CD1c-positive myeloid dendritic cell (primary cell): ENCODE data around the gene ZMIZ2.
A peak's percentile ranks its signal among the peaks of the same experiment; 100 is the strongest.
"Not testable (repeated sequence)": the region's sequence is repeated elsewhere in the genome, so short reads cannot be mapped to it uniquely, and the experiment has no call there.

Source experiments
- DNase-seq: peaks from one replicate; pipeline ENCODE4 v3.0.0-alpha.2; 2016; ENCODE audit errors: extremely low spot score

ZMIZ2 gene

DNA sequence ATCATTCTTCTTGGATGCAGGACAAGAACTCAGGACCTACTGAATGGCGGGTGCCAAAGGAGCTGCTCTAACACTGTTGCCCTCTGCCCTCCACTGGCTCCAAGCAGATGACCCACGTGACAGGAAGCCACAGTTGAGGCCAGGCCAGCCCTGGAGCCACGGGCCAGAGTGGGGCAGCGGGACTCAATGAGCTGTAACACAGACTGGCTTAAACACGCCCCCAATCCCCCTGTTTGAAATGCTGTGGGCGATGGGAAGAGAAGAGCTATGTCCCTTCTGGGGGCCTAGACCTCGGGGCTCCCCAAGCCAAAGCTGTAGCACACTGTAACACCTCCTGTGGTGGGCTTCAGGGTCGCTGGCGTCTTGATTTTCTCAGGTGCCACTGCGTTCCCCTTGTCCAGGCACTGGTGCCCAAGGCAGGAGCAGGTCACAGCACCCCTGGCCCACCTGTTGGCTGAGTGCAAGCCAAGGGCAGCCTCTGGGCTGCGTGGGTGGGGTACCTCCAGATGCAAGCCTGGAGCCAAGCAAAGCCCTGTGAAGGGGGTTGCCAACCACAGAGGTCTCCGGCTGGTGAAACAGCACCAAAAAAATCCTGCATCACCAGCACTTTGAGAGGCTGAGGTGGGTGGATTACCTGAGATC lies 18.6 kb upstream of the ZMIZ2 start:
- no peak for DNase-seq

DNA sequence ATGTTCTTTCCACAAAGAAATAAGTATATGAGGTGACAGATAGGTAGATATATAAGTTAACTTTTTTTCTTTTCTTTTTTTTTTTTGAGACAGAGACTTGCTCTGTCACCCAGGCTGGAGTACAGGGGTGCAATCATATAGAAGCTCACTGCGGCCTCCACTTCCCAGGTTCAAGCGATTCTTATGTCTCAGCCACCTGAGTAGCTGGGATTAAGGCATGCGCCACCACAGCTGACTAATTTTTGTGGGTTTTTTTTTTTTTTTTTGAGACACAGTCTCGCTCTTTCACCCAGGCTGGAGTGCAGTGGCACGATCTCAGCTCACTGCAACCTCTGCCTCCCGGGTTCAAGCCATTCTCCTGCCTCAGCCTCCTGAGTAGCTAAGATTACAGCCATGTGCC lies 15.7 kb upstream of the ZMIZ2 start:
- not testable (repeated sequence) for DNase-seq

DNA sequence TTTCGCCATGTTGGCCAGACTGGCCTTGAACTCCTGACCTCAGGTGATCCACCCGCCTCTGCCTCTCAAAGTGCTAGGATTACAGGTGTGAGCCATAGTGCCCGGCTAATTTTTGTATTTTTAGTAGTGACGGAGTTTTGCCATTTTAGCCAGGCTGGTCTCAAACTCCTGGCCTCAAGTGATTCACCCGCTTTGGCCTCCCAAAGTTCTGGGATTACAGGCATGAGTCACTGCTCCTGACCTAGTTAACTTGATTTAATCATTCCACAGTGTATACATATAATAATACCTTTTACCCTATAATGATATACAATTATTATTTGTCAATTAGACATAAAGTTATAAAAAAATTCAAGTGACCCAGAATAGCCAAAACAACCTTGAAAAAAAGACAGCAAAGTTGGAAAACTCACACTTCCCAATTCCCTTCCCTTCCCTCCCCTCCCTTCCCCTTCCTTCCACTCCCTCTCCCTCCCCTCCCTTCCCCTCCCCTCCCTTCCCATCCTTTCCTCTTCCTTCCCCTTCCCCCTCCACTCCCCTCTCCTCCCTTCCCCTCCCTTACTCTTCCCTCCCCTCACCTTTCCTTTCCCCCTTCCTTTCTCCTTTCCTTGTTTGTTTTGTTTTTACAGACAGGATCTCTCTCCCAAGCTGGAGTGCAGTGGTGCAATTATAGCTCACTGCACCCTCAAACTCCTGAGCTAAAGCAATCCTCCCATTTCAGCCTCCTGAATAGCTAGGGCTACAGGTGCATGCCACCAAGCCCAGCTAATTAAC lies 14.8 kb upstream of the ZMIZ2 start:
- no peak for DNase-seq

DNA sequence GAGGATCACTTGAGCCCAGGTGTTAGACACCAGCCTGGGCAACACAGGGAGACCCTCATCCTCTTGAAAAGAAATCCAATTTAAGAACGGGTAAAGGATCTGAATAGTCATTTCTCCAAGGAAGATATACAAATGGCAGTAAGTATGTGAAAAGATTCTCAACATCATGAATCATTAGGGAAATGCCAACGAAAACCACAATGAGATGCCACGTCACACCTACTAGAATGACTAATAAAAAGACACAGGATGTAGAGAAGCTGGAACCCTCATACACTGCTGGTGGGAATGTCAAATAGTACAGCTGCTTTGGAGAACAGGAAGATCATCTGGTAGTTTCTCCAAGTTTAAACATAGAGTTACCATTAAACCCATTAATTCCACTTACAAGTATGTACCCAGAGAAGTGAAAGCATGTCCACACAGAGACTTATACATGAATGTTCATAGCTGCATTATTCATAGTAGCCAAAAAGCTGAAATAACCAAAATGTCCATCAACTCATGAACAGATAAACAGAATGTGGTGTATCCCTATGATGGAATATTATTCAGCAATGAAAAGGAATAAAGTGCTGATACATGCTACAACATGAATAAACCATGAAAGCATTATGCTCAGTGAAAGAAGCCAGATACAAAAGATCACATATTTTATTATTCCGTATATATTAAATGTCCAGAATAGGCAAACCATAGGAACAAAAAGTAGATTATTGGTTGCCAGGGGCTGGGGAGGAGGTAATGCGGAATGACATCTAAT lies 13.1 kb upstream of the ZMIZ2 start:
- DNase-seq: peak; percentile 92

DNA sequence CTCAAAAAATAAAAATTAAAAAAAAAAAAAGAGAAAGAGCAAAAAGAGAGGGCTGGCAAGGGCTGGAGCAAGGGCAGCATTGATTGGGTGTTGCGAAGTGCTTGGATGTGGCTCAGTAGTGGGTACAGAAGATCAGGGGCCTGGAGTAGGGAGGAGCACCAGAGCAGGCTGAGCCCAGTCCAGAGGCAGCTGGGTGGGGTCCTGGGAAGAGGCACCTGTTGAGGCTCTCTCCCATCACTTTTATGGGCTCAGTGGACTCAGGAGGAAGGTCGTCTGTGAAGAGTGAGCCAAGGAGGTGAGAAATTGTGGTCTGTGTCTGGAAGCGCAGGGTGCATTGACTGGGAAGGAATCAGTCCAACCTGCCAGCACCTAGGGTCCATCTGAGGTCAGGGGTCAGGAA lies 11.8 kb upstream of the ZMIZ2 start:
- no peak for DNase-seq

DNA sequence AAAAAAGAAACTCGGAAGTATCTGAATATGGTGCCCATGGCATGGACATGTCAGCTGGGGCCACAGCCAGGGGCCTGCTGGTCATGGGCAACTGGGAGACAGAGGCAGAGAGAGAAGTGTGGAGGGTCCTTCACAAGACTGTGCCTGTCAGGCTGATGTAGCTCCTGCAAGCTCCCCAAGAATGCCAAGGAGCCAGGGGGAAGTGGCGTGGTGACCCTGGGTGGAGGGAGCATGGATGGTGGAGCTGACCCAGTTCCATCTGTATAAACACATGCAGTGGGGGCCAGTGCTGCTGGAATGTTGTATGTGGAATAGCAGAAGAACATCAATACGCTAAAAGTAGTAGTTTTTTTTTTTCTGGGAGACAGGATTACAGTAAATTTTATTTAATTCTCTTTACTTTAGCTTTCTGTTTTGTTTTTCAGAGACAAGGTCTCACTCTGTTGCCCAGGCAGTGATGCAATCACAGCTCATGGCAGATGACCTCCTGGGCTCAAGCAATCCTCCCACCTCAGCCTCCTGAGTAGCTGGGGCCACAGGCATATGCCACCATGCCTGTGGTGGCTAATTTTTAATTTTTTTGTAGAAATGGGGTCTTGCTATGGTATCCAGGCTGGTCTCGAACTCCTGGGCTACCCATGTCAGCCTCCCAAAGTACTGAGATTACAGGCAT lies 10.5 kb upstream of the ZMIZ2 start:
- peak; percentile 8 for DNase-seq

DNA sequence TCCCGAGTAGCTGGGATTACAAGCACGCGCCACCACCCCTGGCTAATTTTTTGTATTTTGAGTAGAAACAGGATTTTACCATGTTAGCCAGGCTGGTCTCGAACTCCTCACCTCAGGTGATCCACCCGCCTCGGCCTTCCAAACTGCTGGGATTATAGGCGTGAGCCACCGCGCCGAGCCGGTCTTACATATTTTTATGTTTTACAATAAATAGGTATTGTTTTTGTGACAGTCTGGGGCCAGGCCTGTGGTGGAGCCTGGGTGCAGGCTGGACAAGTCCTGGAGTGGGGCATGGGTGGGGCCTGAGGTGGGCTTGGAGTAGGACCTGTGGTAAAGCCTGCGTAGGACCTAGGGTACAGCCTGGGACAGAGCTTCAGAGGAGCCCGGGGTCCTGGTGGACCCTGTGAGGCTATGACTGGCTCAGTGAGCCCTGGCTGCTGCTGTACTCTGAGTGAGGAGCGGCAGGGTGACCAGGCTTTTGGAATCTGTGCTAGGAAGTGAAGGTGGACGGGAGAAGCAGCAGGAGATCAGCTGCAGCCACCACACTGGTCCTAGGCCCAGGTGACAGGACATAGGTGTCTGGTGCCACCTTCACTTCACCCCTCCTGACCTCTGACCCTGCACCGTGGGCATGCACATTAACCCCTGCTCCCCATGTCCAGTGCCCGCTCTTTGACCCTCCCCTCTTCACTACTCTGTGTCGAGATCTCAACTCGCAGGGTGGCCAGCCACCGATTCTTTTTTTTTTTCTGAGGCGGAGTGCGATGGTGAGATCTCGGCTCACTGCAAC lies 9.6 kb upstream of the ZMIZ2 start:
- DNase-seq: no peak

DNA sequence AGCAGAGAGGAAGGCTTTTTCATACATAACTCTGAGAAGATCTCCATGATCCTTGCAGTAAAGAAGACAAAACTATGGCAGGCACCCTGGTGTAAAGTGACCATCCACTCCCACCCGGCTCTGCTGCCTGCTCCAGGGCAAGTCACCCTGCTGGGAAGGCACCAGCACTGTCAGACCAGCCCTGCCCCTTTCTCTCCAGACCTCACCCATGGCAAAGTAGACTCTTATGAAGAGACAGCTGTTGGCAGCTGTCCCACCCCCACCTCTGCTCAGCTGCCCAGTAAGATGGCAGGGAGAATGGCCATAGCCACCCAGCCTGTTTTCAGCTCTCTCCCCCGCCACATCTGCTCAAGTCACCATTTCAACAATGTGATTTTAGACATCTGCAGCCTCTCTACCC lies 8.6 kb upstream of the ZMIZ2 start:
- DNase-seq: no peak

DNA sequence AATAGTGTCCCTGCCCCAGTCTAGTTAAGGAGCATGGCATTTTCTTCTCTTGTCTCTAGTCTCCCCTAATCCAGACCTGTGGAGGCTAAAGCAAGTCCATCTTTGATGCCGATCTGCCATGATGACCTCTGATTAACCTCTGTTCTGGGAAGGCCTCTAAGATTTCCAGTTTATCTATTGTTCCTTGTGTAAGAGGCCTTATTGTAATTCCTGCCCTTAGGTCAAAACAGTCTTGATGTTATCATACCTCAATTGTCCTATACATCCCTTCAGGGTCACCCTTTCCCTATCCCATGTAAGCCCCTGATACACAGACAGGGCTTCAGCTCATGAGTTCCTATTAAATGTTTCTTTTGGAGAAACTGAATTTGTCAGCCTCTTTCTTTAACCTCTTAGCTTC lies 4.9 kb upstream of the ZMIZ2 start:
- no peak for DNase-seq

DNA sequence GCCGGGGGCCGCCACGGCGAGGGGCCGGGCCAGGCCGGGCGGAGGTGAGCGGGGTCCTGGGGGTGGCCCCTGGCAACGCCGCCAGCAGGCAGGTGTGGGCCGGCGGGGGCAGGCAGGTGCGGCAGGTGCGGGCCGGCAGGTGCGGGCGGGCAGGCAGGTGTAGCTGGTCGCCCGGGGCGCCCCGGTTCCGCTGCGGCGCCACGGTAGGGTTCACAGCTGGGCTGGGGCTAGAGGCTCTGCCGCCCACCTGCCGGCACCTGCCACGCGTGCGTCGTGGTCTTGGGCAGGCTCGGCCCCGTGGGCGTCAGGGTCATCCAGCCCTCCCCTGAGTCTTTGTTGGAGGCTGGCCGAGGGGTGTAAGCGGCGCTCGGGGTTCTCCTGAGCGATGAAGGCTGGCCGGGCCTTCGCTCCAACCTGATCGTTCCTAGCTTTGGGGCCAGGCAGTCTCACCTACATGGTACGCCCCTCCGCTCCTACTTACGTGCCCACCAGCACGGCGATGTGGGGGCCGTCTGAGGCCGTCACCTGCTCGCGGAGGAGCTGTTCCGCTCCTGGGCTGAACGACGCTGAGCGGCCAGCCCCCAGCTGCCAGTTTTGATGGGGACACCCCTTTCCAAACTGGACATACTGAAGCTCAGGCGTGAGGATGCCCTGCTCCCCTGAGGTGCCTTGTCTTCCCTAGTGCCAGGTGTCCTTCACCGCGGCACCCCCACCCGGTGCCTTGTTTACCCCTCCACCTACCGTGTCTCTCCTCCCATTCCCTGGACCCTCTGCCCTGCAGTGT lies 493 bp downstream of the ZMIZ2 start:
- DNase-seq: peak; percentile 47

DNA sequence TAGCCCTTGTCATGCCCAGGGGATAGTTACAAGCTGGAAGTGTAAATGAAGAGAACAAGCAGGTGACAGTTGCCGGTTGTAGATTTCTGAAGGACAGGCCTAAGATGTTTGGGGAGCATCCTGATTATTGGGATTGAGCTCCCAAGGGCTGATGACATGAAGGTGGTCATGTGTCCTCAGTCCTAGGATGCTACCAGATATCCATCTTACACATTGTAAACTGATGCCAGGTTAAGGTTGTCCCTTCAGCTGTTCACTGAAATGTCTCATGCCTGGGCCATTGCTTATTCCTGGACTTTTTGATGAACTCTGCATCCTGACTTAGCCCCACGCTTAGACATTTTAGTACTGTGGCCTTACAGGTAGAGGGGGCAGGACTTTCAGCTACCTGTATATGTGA lies 1.3 kb downstream of the ZMIZ2 start:
- no peak for DNase-seq

DNA sequence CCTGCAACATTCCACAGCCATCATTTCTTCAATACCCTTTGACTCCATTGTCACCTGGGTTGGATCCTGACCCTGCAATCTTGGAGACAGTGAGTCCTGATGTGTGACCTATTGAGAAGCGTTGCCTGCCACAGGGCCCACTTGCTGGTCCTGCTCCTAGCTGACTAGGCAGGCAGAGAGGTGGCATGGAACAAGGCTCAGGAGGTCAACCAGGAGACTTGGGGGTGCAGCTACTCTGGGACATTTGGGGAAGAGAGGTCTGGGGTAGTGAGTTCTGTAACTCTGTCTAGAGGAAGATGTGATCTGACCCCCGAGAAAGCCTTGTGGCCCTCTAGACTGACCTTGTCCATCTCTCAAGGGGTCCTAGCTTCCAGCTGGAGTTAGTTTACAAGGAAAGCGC lies 1.8 kb downstream of the ZMIZ2 start:
- no peak for DNase-seq

DNA sequence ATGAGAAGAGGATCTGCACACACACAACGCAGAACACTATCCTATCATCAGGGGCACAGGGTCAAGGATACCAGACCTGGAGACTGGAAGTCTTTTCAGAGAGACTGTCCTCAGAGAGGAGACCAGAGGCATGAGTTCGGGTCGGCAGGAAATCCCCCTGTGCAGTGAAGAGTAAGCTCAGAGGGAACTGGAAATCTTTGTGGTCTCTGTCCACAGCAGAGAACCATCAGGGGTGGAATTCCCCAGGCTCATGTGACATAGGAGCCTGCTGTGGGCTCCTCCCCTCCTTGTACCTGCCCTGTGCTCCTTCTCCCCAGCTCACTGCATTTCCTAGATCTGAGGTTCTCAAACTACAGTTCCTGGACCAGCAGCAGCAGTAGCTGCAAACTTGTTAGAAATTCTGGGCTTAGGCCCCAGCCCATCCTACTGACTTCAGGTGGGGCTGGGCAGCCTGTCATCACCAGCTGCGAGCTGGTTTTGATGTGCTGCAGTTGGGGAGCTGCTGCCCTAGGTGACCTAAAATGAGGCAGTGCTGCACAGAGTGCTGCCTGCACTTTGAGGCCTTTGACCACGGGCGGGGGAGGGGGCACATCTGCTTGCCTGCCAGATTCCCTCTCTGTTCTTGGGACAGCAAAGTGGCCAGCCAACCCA lies 2.4 kb downstream of the ZMIZ2 start:
- peak; percentile 66 for DNase-seq

DNA sequence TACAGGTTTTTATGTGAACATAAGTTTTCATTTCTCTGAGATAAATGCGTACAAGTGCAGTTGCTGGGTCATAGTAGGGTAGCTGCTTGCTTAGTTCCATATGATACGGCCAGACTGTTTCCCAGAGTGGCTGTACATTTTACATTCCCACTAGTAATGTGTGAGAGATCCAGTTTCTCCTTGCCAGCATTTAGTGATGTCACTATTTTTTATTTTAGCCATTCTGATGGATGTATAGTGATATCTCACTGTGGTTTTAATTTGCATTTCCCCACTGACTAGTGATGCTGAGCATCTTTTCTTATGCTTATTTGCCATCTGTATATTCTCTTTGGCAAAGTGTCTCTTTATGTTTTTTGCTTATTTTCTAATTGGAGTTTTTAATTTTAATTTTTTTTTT lies 4.2 kb downstream of the ZMIZ2 start:
- no peak for DNase-seq

DNA sequence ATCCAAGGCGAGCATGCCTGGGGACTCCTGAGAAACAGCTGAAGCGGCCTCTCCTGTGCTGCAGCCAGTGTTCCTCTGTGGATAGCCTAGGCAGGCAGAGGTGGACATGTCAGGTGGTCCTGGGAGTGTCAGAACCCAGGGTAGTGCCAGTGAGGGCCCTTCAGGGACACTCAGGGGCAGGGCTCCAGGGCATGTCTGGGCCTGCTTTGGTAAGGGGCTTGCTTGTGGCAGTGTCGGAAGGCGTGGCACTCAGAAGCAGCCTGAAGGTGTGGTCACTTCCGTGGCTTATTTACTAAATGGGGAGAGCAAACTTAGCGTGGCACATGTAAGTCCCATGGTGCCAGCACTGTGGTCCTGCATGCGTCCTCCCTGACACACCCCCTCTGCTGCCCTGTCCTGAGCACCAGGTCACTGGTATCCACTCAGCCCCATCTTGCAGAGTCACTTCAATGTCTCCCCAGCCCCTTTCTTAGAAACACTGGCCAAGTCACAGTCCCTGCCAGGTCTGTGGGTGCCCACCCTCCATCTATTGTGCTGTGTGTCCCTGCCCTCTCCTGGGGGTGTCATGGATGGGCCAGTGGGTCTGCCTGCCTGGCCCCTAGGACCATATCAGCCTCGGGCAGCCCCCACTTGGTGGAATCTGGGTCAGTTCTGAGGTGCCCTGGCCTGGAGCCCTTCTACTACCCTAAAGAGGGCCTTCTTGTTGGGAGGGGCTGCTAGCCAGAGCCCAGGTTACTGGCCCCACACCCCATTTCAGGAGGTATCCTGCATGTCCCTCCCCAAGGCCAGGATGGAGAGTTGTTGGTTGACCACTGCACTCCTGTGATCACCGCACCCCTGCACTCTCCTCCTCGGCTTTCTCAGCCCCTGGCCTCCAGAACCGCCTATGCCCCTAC lies 6.4 kb downstream of the ZMIZ2 start:
- no peak for DNase-seq

DNA sequence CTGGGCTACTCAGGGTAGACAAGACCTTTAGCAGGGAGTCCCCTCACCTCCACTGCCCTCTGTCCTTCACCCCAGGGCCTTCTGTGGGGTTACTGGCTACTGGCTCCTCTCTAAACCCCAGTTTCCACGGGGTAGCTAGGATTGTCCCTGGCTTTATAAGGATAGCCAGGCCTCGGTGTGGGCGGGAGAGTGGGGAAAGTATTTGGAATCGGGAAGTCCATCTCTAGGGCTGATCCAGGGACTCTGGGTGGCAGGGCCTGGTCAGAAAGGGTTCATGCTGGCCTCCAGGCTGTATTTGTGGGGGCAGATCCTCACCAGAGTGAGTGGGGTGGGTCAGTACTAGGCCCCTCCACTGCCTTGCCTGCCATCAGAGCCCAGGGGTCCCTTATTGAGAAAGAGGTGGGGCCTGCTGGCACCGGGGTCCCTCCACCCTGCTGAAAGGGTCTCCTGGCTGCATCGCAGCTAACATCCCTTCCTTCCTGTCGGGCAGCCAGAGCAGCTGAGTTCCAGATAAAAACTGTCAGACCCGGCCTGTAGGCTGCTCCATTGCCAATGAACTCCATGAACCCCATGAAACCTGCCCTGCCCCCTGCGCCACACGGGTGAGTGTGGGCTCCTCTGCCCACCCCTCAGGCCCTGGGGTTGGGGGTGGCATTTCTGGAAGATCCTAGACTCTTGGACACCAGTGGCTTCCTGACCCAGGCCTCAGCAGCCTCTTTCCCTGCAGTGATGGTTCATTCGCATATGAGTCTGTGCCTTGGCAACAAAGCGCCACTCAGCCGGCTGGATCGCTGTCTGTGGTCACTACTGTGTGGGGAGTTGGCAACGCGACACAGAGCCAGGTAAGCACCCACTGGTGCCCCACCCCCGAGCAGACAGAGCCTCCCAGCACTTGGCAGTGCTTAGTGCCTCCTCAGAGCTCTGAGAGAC lies 7.3 kb downstream of the ZMIZ2 start:
- DNase-seq: no peak

DNA sequence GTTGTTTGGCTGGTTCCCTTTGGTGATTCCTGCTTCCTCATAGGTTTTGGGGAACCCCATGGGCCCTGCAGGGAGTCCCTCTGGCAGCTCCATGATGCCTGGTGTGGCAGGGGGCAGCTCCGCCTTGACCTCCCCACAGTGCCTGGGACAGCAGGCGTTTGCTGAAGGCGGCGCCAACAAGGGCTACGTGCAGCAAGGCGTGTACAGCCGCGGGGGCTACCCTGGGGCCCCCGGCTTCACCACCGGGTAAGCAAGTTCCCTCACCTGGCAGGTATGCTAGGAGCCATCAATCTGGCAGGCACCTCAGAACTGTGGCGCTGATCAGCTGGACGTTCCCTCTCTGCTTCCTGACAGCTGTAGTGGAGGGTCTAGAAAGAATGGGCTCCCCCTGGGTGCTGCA lies 8.3 kb downstream of the ZMIZ2 start:
- no peak for DNase-seq

DNA sequence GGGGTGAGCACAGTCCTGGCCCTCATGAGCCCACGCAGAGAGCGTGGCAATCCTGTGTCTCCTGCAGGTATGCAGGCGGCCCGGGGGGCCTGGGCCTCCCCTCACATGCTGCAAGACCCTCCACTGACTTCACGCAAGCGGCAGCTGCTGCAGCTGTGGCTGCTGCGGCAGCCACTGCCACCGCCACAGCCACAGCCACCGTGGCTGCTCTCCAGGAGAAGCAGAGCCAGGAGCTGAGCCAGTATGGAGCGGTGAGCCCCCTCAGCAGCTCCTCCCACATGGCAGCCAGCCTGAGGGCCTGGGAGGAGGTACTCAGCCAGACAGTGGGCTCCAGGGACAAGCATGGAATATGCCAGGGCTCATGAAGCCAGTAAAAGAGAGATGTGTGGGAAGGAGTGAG lies 8.7 kb downstream of the ZMIZ2 start:
- DNase-seq: no peak
